HepG2 (cell line): ENCODE data around the gene OR2V2. TPM values are rescaled to one million over a fixed set of nuclear protein-coding genes. Genes with fewer than 3 reads are reported as not detected.

Experiments used
- ATAC-seq: fragments of 200-7000 bp; cut with Tn5 transposase; 3 replicates; pipeline ENCODE4 v1.9.1; 2020; ENCODE audit warnings: mild to moderate bottlenecking, moderate library complexity
- BruUV-seq: library from RNA; stranded (reverse); fragments of 400-500 nt; replicated peaks from 2 replicates; lab custom pipeline; 2021; lab: Mats Ljungman, UMichigan
- CTCF ChIA-PET: fragments of 300-600 bp; formaldehyde crosslinking; extraction: SDS; loops from one replicate; lab custom pipeline; 2021; ENCODE audit warnings: low total read pairs, inconsistent platforms, low intra/inter-chr PET ratio; lab: Yijun Ruan, JAX
- POLR2A ChIA-PET: fragments of 350-600 bp; sonication (Branson Sonifier 250); formaldehyde crosslinking; loops from one replicate; lab custom pipeline; 2020; ENCODE audit warnings: antibody characterized with exemption, inconsistent platforms; lab: Yijun Ruan, JAX
- DNase-seq: peaks from one replicate; pipeline ENCODE4 v3.0.0-alpha.2; 2015; ENCODE audit warnings: low spot score
- FAIRE-seq: peaks from 3 replicates; lab custom pipeline; 2011; peaks lifted over from hg19 to GRCh38; lab: Jason Lieb, UNC
- H2AFZ ChIP-seq: one replicate; pipeline ENCODE4 v1.6.1; 2011; ENCODE audit warnings: low read length, inconsistent platforms
- H3K27ac ChIP-seq: fragments of 300-600 bp; 3 replicates; pipeline ENCODE4 v1.8.0; 2011; ENCODE audit warnings: mixed run types, mild to moderate bottlenecking, mixed read lengths, low read length, inconsistent platforms; ENCODE audit not compliant: insufficient read depth; ENCODE audit errors: extremely low read length
- H3K27me3 ChIP-seq, 2 experiments: fragments of 200-600 bp in 1 of 2; 2 replicates in 1 of 2; 3 replicates in 1 of 2; pipeline versions ENCODE4 v1.6.0 to v1.8.0; 2011; ENCODE audit warnings: low read length in 2 of 2, mild to moderate bottlenecking in 2 of 2, moderate library complexity in 2 of 2, inconsistent platforms in 1 of 2; ENCODE audit not compliant: insufficient read depth in 2 of 2, control insufficient read depth in 1 of 2
- H3K36me3 ChIP-seq, 2 experiments: fragments of 200-600 bp in 1 of 2; replicated peaks in 1 of 2; 2 replicates in 1 of 2; 3 replicates in 1 of 2; pipeline versions ENCODE4 v1.5.1 to v1.8.0; 2011; ENCODE audit warnings: low read length in 2 of 2, inconsistent platforms in 1 of 2; ENCODE audit not compliant: insufficient read depth in 2 of 2, control insufficient read depth in 1 of 2
- H3K4me1 ChIP-seq: 2 replicates; pipeline ENCODE4 v1.5.1; 2012; ENCODE audit warnings: low read length, inconsistent platforms; ENCODE audit not compliant: insufficient read depth
- H3K4me2 ChIP-seq: 2 replicates; pipeline ENCODE4 v1.6.0; 2011; ENCODE audit warnings: low read depth, low read length, inconsistent platforms
- H3K4me3 ChIP-seq, 3 experiments: fragments of 200-600 bp in 1 of 3; sonication (generic), shearing (Covaris generic) in 1 of 3; replicated peaks in 1 of 3; 2 replicates each; pipeline ENCODE4 v1.5.1; 2011 to 2016; ENCODE audit warnings: low read length in 3 of 3, inconsistent platforms in 2 of 3, low read depth in 2 of 3, mild to moderate bottlenecking in 2 of 3, control low read depth in 1 of 3, mixed read lengths in 1 of 3; ENCODE audit not compliant: insufficient read depth in 1 of 3
- H3K79me2 ChIP-seq: one replicate; pipeline ENCODE4 v1.6.1; 2011; ENCODE audit warnings: low read length, inconsistent platforms; ENCODE audit not compliant: insufficient read depth
- H3K9ac ChIP-seq: 2 replicates; pipeline ENCODE4 v1.6.0; 2011; ENCODE audit warnings: mild to moderate bottlenecking, low read depth, low read length, inconsistent platforms; ENCODE audit not compliant: insufficient read depth
- H3K9me3 ChIP-seq: 2 replicates; pipeline ENCODE4 v1.5.1; 2012; ENCODE audit warnings: mild to moderate bottlenecking, low read length
- H4K20me1 ChIP-seq: 2 replicates; pipeline ENCODE4 v1.6.0; 2011; ENCODE audit warnings: inconsistent platforms, mild to moderate bottlenecking, low read length, moderate library complexity; ENCODE audit not compliant: insufficient read depth
- FOXO1 ChIP-seq: sonication (generic); formaldehyde crosslinking; IDR thresholded peaks from 2 replicates; pipeline ENCODE4 v1.4.0; 2020; ENCODE audit warnings: missing genetic modification reagents
- GATA4 ChIP-seq: sonication (generic); IDR thresholded peaks from 2 replicates; pipeline ENCODE4 v1.6.1; 2016; ENCODE audit warnings: antibody characterized with exemption, low read depth, borderline replicate concordance
- MBD4 ChIP-seq: IDR thresholded peaks from 2 replicates; pipeline ENCODE4 v1.6.1; 2012; ENCODE audit warnings: low read length, inconsistent platforms, borderline replicate concordance
- STAT5B ChIP-seq: sonication (generic); formaldehyde crosslinking; IDR thresholded peaks from 2 replicates; pipeline ENCODE4 v1.4.0; 2020; ENCODE audit warnings: missing genetic modification reagents
- TRIM24 ChIP-seq: sonication (generic); formaldehyde crosslinking; IDR thresholded peaks from 2 replicates; pipeline ENCODE4 v1.8.0; 2022; ENCODE audit warnings: mild to moderate bottlenecking, missing genetic modification reagents
- ZNF501 ChIP-seq: sonication (generic); formaldehyde crosslinking; IDR thresholded peaks from 2 replicates; pipeline ENCODE4 v1.5.1; 2020; ENCODE audit warnings: mild to moderate bottlenecking, moderate library complexity, missing genetic modification reagents
- ZNF552 ChIP-seq: sonication (generic); formaldehyde crosslinking; IDR thresholded peaks from 2 replicates; pipeline ENCODE4 v1.9.0; 2022; ENCODE audit warnings: missing genetic modification reagents, mild to moderate bottlenecking, borderline replicate concordance
- ZNF564 ChIP-seq: sonication (generic); formaldehyde crosslinking; IDR thresholded peaks from 2 replicates; pipeline ENCODE4 v1.8.1; 2023; ENCODE audit warnings: mild to moderate bottlenecking, missing genetic modification reagents
- ZSCAN29 ChIP-seq: sonication (generic); formaldehyde crosslinking; conservative IDR thresholded peaks from 2 replicates; pipeline ENCODE4 v1.4.0; 2020; ENCODE audit warnings: mild to moderate bottlenecking, missing genetic modification reagents
- WGBS: methylation state at CpG from one replicate; pipeline ENCODE4 v1.1.6; 2017; ENCODE audit warnings: low lambda C conversion rate; 5-methylcytosine and 5-hydroxymethylcytosine counted together
- in situ Hi-C: cut with HindIII; loops from 2 replicates; pipeline ENCODE4 v1.10.0; 2017; ENCODE audit warnings: low pct_unique_long_range_greater_than_20kb; ENCODE audit not compliant: extremely low pct_ligation_motif_present
- intact Hi-C: fragments of 100-400 bp; cut with micrococcal nuclease; formaldehyde crosslinking; loops from one replicate; pipeline ENCODE4 v1.10.0; 2022; ENCODE audit not compliant: unreplicated experiment
- polyA plus RNA-seq, 8 experiments: library from polyadenylated mRNA; depleted of rRNA in 3 of 8; stranded (reverse) in 7 of 8; unstranded in 1 of 8; fragments of >200 nt; fragmentation: Illumina TruSeq in 4 of 8; extraction: Trizol in 4 of 8; gene quantifications; 2 replicates each; pipeline versions ENCODE4 v1.2.1 to v1.2.3, GENCODE V29; 2011 to 2016; ENCODE audit warnings: low read depth in 4 of 8, missing spikeins in 1 of 8, mixed read lengths in 1 of 8; ENCODE audit not compliant: insufficient read depth in 1 of 8
- total RNA-seq, 5 experiments: library from RNA; depleted of rRNA; stranded (reverse); fragments of >200 nt; fragmentation: Illumina TruSeq; extraction: Trizol; gene quantifications; 2 replicates each; pipeline ENCODE4 v1.2.3, GENCODE V29; 2016; ENCODE audit warnings: low read depth in 1 of 5
- TF ChIP-seq, protein P1 (sequence below): sonication (generic); formaldehyde crosslinking; IDR thresholded peaks from 2 replicates; pipeline ENCODE4 v1.4.0; 2020; ENCODE audit warnings: mild to moderate bottlenecking, missing genetic modification reagents
- TF ChIP-seq, protein P2 (sequence below): IDR thresholded peaks from 2 replicates; pipeline ENCODE4 v1.6.1; 2016; ENCODE audit warnings: mild to moderate bottlenecking
- TF ChIP-seq, protein P3 (sequence below): sonication (generic); formaldehyde crosslinking; IDR thresholded peaks from 2 replicates; pipeline ENCODE4 v1.4.0; 2020; ENCODE audit warnings: missing genetic modification reagents, borderline replicate concordance
- TF ChIP-seq, protein P4 (sequence below): sonication (generic); formaldehyde crosslinking; IDR thresholded peaks from 2 replicates; pipeline ENCODE4 v1.4.0; 2020; ENCODE audit warnings: mild to moderate bottlenecking, low read depth, missing genetic modification reagents
- TF ChIP-seq, protein P5 (sequence below): sonication (generic); formaldehyde crosslinking; IDR thresholded peaks from 2 replicates; pipeline ENCODE4 v1.8.1; 2023; ENCODE audit warnings: missing genetic modification reagents, inconsistent platforms, borderline replicate concordance
- TF ChIP-seq, protein P6 (sequence below): sonication (generic); formaldehyde crosslinking; IDR thresholded peaks from 2 replicates; pipeline ENCODE4 v1.5.0; 2020; ENCODE audit warnings: mild to moderate bottlenecking, missing genetic modification reagents, moderate library complexity

Gene OR2V2
- total and polyA plus RNA-seq, 2 of the 13 experiments (the other 11 are each of a cell fraction or from before 2014, with no cell fraction given): not detected

DNA sequence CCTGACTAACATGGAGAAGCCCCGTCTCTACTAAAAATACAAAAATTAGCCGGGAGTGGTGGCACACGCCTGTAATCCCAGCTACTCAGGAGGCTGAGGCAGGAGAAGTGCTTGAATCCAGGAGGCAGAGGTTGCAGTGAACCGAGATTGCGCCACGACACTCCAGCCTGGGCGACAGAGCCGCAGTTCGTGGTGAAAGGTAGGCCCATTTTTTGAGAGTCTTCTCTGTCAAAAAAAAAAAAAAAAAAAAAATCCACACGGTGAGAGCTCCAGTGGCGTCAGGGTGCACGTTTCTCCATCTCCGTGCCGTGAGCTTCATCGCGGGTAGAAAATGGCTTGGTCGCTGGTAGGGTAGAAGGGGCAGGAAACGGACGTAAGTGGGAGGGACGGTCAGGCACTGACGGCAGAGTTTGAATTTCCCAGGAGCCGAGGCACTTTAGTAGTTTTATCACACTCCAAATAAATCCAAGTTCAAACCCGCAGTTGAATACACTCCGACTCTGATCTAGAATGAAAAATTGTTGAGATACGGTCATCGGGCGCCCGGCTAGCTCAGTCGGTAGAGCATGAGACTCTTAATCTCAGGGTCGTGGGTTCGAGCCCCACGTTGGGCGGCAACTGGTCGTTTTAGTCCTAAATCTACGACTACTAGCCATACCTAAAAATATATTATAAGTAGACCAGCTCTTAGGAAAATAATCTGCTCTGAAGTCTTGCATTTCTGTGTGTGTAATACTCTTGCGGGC lies 60.0 kb downstream of the OR2V2 start:
- peak; percentile 82 for DNase-seq
- intact Hi-C loops: loop anchor here (1.0 kb wide), 1 partner anchor 20 kb away; no protein-coding TSS in a partner anchor
- Histone ChIP-seq H3K9me3 (no peaks in the 10 kb centered on the region), H2AFZ (no peak overlapping the region), H3K27ac (peak overlapping the region; percentile 51), H3K4me3 (peak overlapping the region; percentile 54 to 82 (median 61)), H3K9ac (peak overlapping the region; percentile 64), H3K4me2 (peak overlapping the region; percentile 80), H3K79me2 (no peaks in the 10 kb centered on the region), H3K36me3 (no peaks in the 10 kb centered on the region), H4K20me1 (no peaks in the 10 kb centered on the region), H3K27me3 (peaks cover 2 to 35% of the 10 kb centered on the region in 2 experiments; a peak in 4 of 5 replicates), H3K4me1 (peaks cover 30% of the 10 kb centered on the region)
- WGBS: 1% methylated on average over 36 of the region's 36 CpGs
- ATAC-seq: peak; percentile 30
- peak; percentile 54 for FAIRE-seq
- ChIA-PET CTCF (no interaction called here), POLR2A (interaction anchor here (1.2 to 7.4 kb wide), 10 partner anchors 10 to 1584 kb away, joined by 3 to 104 read pairs (median 16); partner anchors contain the start of genes HNRNPH1, RACK1 and TRIM41)
- in situ Hi-C loops: no loop called here
- no TSS peak for BruUV-seq
- TF ChIP-seq STAT5B (CRISPR knock-in tag): no peak
- TF ChIP-seq TRIM24 (CRISPR knock-in tag): no peak
- TF ChIP-seq GATA4: no peak
- TF ChIP-seq, protein P1, sequence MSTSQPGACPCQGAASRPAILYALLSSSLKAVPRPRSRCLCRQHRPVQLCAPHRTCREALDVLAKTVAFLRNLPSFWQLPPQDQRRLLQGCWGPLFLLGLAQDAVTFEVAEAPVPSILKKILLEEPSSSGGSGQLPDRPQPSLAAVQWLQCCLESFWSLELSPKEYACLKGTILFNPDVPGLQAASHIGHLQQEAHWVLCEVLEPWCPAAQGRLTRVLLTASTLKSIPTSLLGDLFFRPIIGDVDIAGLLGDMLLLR (CRISPR knock-in tag): no peak
- TF ChIP-seq MBD4: no peak
- TF ChIP-seq, protein P2, sequence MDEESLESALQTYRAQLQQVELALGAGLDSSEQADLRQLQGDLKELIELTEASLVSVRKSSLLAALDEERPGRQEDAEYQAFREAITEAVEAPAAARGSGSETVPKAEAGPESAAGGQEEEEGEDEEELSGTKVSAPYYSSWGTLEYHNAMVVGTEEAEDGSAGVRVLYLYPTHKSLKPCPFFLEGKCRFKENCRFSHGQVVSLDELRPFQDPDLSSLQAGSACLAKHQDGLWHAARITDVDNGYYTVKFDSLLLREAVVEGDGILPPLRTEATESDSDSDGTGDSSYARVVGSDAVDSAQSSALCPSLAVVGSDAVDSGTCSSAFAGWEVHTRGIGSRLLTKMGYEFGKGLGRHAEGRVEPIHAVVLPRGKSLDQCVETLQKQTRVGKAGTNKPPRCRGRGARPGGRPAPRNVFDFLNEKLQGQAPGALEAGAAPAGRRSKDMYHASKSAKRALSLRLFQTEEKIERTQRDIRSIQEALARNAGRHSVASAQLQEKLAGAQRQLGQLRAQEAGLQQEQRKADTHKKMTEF (CRISPR knock-in tag): peak; percentile 36; the same call in 1 of the 2 replicates
- peak; percentile 36; the same call in 1 of the 2 replicates for TF ChIP-seq ZSCAN29 (CRISPR knock-in tag)
- TF ChIP-seq FOXO1 (CRISPR knock-in tag): no peak
- TF ChIP-seq ZNF501 (CRISPR knock-in tag): no peak
- TF ChIP-seq, protein P3, sequence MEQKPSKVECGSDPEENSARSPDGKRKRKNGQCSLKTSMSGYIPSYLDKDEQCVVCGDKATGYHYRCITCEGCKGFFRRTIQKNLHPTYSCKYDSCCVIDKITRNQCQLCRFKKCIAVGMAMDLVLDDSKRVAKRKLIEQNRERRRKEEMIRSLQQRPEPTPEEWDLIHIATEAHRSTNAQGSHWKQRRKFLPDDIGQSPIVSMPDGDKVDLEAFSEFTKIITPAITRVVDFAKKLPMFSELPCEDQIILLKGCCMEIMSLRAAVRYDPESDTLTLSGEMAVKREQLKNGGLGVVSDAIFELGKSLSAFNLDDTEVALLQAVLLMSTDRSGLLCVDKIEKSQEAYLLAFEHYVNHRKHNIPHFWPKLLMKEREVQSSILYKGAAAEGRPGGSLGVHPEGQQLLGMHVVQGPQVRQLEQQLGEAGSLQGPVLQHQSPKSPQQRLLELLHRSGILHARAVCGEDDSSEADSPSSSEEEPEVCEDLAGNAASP (CRISPR knock-in tag): no peak
- TF ChIP-seq, protein P4, sequence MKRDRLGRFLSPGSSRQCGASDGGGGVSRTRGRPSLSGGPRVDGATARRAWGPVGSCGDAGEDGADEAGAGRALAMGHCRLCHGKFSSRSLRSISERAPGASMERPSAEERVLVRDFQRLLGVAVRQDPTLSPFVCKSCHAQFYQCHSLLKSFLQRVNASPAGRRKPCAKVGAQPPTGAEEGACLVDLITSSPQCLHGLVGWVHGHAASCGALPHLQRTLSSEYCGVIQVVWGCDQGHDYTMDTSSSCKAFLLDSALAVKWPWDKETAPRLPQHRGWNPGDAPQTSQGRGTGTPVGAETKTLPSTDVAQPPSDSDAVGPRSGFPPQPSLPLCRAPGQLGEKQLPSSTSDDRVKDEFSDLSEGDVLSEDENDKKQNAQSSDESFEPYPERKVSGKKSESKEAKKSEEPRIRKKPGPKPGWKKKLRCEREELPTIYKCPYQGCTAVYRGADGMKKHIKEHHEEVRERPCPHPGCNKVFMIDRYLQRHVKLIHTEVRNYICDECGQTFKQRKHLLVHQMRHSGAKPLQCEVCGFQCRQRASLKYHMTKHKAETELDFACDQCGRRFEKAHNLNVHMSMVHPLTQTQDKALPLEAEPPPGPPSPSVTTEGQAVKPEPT (CRISPR knock-in tag): no peak
- TF ChIP-seq, protein P5, sequence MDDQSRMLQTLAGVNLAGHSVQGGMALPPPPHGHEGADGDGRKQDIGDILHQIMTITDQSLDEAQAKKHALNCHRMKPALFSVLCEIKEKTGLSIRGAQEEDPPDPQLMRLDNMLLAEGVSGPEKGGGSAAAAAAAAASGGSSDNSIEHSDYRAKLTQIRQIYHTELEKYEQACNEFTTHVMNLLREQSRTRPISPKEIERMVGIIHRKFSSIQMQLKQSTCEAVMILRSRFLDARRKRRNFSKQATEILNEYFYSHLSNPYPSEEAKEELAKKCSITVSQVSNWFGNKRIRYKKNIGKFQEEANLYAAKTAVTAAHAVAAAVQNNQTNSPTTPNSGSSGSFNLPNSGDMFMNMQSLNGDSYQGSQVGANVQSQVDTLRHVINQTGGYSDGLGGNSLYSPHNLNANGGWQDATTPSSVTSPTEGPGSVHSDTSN (CRISPR knock-in tag): no peak
- no peak for TF ChIP-seq ZNF552 (CRISPR knock-in tag)
- no peak for TF ChIP-seq ZNF564 (CRISPR knock-in tag)
- TF ChIP-seq, protein P6, sequence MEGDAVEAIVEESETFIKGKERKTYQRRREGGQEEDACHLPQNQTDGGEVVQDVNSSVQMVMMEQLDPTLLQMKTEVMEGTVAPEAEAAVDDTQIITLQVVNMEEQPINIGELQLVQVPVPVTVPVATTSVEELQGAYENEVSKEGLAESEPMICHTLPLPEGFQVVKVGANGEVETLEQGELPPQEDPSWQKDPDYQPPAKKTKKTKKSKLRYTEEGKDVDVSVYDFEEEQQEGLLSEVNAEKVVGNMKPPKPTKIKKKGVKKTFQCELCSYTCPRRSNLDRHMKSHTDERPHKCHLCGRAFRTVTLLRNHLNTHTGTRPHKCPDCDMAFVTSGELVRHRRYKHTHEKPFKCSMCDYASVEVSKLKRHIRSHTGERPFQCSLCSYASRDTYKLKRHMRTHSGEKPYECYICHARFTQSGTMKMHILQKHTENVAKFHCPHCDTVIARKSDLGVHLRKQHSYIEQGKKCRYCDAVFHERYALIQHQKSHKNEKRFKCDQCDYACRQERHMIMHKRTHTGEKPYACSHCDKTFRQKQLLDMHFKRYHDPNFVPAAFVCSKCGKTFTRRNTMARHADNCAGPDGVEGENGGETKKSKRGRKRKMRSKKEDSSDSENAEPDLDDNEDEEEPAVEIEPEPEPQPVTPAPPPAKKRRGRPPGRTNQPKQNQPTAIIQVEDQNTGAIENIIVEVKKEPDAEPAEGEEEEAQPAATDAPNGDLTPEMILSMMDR (CRISPR knock-in tag): no peak
